Measurements from ENCODE around the gene POLR2I.

Gene POLR2I

GRCh38 chr19:36090910-36091695, 23.6 kb downstream of the POLR2I start:
- Histone ChIP-seq H3K27ac (ENCODE audit: low read depth, low read length) (no peak overlapping the region), H3K9me3 (ENCODE audit: control insufficient read depth in 5 of 5, low read length in 5 of 5) (no peaks in the 10 kb centered on the region), H3K4me1 (ENCODE audit: control insufficient read depth in 5 of 5, insufficient read depth in 5 of 5, low read length in 5 of 5) (no peaks in the 10 kb centered on the region), H3K9ac (ENCODE audit: low read length in 5 of 5) (no peak overlapping the region), H3K36me3 (ENCODE audit: control insufficient read depth in 5 of 5, insufficient read depth in 5 of 5, low read length in 5 of 5) (no peaks in the 10 kb centered on the region), H3K4me3 (ENCODE audit: low read depth in 1 of 5, low read length in 5 of 5) (no peak overlapping the region), H3K27me3 (ENCODE audit: control insufficient read depth in 5 of 5, insufficient read depth in 4 of 5, low read length in 5 of 5) (no peaks in the 10 kb centered on the region)

DNA sequence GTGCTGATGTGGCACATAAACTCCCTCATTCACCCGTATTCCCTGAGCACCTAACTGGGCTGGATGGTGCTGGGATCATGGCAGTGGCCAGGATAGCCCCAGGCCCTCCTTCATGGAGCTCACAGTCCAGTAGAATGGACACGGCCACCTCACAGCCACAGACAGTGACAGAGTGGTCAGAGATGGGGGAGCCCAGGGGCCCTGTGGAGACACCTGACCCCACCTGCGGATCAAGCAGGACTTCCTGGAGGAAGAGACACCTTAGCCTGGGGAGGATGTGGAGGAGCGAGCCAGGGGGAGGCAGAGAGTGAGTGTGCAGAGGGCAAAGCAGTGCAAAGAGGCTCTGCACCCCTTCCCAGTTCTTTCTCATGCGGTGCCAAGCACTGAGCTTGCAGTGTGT, 24.8 kb downstream of the POLR2I start:
- H3K27me3 ChIP-seq (ENCODE audit: control insufficient read depth in 5 of 5, insufficient read depth in 4 of 5, low read length in 5 of 5), result no peaks in the 10 kb centered on the region
- H3K4me3 ChIP-seq (ENCODE audit: low read depth in 1 of 5, low read length in 5 of 5), result no peak overlapping the region
- H3K9me3 ChIP-seq (ENCODE audit: control insufficient read depth in 5 of 5, low read length in 5 of 5), result no peaks in the 10 kb centered on the region
- H3K36me3 ChIP-seq (ENCODE audit: control insufficient read depth in 5 of 5, insufficient read depth in 5 of 5, low read length in 5 of 5), result no peaks in the 10 kb centered on the region
- no peak overlapping the region for H3K9ac ChIP-seq (ENCODE audit: low read length in 5 of 5)
- no peak overlapping the region for H3K27ac ChIP-seq (ENCODE audit: low read depth, low read length)
- H3K4me1 ChIP-seq (ENCODE audit: control insufficient read depth in 5 of 5, insufficient read depth in 5 of 5, low read length in 5 of 5), result no peaks in the 10 kb centered on the region

- Histone ChIP-seq H3K9ac (ENCODE audit: low read length in 5 of 5) (no peak overlapping the region), H3K4me1 (ENCODE audit: control insufficient read depth in 5 of 5, insufficient read depth in 5 of 5, low read length in 5 of 5) (no peaks in the 10 kb centered on the region), H3K27me3 (ENCODE audit: control insufficient read depth in 5 of 5, insufficient read depth in 4 of 5, low read length in 5 of 5) (no peaks in the 10 kb centered on the region), H3K9me3 (ENCODE audit: control insufficient read depth in 5 of 5, low read length in 5 of 5) (no peaks in the 10 kb centered on the region), H3K27ac (ENCODE audit: low read depth, low read length) (no peak overlapping the region), H3K4me3 (ENCODE audit: low read depth in 1 of 5, low read length in 5 of 5) (no peak overlapping the region), H3K36me3 (ENCODE audit: control insufficient read depth in 5 of 5, insufficient read depth in 5 of 5, low read length in 5 of 5) (no peaks in the 10 kb centered on the region)
These were observed 28.3 kb downstream of the POLR2I start for GRCh38 chr19:36086326-36086725.

DNA sequence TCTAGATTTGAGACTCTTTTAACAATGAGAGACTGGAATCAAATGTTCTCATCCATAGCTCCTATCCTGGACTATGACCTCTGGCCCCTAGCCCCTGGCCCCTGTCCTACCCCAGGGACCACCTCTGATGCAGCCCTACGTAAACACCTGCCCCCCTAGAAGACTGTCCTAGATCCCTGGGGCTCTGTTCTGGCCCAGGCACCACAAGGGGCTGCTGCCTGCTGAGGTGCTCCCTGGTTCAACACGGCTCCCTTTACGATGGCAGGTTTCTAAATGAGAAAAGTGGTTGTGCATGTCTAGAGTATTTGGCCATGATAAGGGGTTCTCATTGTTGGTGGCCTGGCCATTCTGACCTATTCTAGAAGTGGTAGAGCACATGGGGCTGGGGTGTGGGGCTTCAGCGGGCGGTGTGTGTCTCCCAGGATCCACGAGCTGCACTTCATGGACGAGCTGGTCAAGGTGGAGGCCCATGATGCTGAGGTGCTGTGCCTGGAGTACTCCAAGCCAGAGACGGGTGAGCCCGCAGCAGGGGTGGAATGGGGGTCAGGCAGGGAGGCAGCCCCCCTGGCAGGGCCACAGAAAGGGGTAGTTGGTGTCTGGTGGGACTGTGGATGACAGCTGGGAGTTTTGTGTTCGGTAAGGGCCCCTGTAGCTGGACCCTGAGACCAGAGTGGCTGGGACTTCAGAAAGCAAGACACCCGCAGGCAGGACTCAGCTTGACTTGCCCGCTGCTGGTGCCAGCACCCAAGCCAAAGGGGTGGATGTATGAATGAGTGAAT, 30.3 kb downstream of the POLR2I start:
- H3K27me3 ChIP-seq (ENCODE audit: control insufficient read depth in 5 of 5, insufficient read depth in 4 of 5, low read length in 5 of 5), result no peaks in the 10 kb centered on the region
- H3K36me3 ChIP-seq (ENCODE audit: control insufficient read depth in 5 of 5, insufficient read depth in 5 of 5, low read length in 5 of 5), result no peaks in the 10 kb centered on the region
- no peak overlapping the region for H3K9ac ChIP-seq (ENCODE audit: low read length in 5 of 5)
- no peak overlapping the region for H3K27ac ChIP-seq (ENCODE audit: low read depth, low read length)
- H3K9me3 ChIP-seq (ENCODE audit: control insufficient read depth in 5 of 5, low read length in 5 of 5), result no peaks in the 10 kb centered on the region
- no peak overlapping the region for H3K4me3 ChIP-seq (ENCODE audit: low read depth in 1 of 5, low read length in 5 of 5)
- no peaks in the 10 kb centered on the region for H3K4me1 ChIP-seq (ENCODE audit: control insufficient read depth in 5 of 5, insufficient read depth in 5 of 5, low read length in 5 of 5)

DNA sequence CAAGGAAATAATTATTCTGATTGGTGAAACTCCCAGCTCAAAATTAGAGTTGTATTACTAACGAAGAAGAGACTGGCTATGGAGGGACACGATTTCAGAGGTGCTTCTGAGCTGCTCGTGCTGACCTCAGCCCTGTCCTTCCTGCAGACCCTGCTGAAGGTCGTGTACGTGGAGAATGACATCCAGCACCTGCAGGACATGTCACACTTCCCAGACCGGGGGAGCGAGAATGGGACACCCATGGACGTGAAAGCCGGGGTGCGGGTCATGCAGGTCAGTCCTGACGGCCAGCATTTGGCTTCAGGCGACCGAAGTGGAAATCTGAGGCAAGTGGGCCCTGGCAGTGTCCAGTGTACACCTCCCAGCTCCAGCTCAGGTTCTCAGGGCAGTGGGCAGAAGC, 31.8 kb downstream of the POLR2I start:
- H3K9ac ChIP-seq (ENCODE audit: low read length in 5 of 5), result no peak overlapping the region
- H3K36me3 ChIP-seq (ENCODE audit: control insufficient read depth in 5 of 5, insufficient read depth in 5 of 5, low read length in 5 of 5), result no peaks in the 10 kb centered on the region
- H3K9me3 ChIP-seq (ENCODE audit: control insufficient read depth in 5 of 5, low read length in 5 of 5), result no peaks in the 10 kb centered on the region
- H3K4me3 ChIP-seq (ENCODE audit: low read depth in 1 of 5, low read length in 5 of 5), result no peak overlapping the region
- H3K4me1 ChIP-seq (ENCODE audit: control insufficient read depth in 5 of 5, insufficient read depth in 5 of 5, low read length in 5 of 5), result no peaks in the 10 kb centered on the region
- H3K27me3 ChIP-seq (ENCODE audit: control insufficient read depth in 5 of 5, insufficient read depth in 4 of 5, low read length in 5 of 5), result no peaks in the 10 kb centered on the region
- H3K27ac ChIP-seq (ENCODE audit: low read depth, low read length), result no peak overlapping the region

GRCh38 chr19:36081894-36082293, 32.8 kb downstream of the POLR2I start:
- no peak overlapping the region for H3K27ac ChIP-seq (ENCODE audit: low read depth, low read length)
- H3K4me3 ChIP-seq (ENCODE audit: low read depth in 1 of 5, low read length in 5 of 5), result no peak overlapping the region

GRCh38 chr19:36081385-36081784, 33.3 kb downstream of the POLR2I start:
- H3K9ac ChIP-seq (ENCODE audit: low read length in 5 of 5), result no peak overlapping the region
- no peak overlapping the region for H3K27ac ChIP-seq (ENCODE audit: low read depth, low read length)
- H3K9me3 ChIP-seq (ENCODE audit: control insufficient read depth in 5 of 5, low read length in 5 of 5), result no peaks in the 10 kb centered on the region
- no peaks in the 10 kb centered on the region for H3K36me3 ChIP-seq (ENCODE audit: control insufficient read depth in 5 of 5, insufficient read depth in 5 of 5, low read length in 5 of 5)
- no peaks in the 10 kb centered on the region for H3K27me3 ChIP-seq (ENCODE audit: control insufficient read depth in 5 of 5, insufficient read depth in 4 of 5, low read length in 5 of 5)
- H3K4me1 ChIP-seq (ENCODE audit: control insufficient read depth in 5 of 5, insufficient read depth in 5 of 5, low read length in 5 of 5), result no peaks in the 10 kb centered on the region
- H3K4me3 ChIP-seq (ENCODE audit: low read depth in 1 of 5, low read length in 5 of 5), result no peak overlapping the region

More at GRCh38 chr19:36081894-36082293, 32.8 kb downstream of the POLR2I start:
- no peaks in the 10 kb centered on the region for H3K9me3 ChIP-seq (ENCODE audit: control insufficient read depth in 5 of 5, low read length in 5 of 5)
- H3K4me1 ChIP-seq (ENCODE audit: control insufficient read depth in 5 of 5, insufficient read depth in 5 of 5, low read length in 5 of 5), result no peaks in the 10 kb centered on the region
- H3K27me3 ChIP-seq (ENCODE audit: control insufficient read depth in 5 of 5, insufficient read depth in 4 of 5, low read length in 5 of 5), result no peaks in the 10 kb centered on the region
- H3K36me3 ChIP-seq (ENCODE audit: control insufficient read depth in 5 of 5, insufficient read depth in 5 of 5, low read length in 5 of 5), result no peaks in the 10 kb centered on the region
- H3K9ac ChIP-seq (ENCODE audit: low read length in 5 of 5), result no peak overlapping the region

DNA sequence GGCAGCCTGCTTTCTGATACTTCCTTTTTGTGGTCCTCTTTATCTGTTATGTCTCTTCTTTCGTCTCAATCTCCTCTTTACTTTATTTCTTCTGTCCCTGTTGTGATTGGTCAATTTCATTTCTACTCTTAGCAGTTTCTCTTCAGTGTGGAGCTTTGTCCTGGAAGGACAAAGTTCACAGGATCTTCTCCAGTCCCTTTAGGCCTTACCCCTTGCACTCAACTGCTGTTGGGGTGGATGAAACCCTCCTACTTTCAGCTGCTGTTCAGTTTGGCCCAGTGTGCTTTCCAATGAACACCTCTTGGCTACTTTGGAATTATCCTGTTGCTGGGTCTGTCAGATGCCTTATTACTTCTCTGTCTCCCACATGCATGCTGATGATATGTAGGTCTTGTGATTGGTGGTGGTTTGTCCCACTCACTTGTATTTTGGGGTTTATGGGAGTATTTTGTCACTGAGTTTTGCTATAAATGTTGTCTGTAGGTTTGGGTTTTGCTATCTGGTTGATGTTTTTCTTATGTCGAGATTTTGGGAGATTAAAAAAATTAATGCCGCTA, 35.2 kb downstream of the POLR2I start:
- no peak overlapping the region for H3K27ac ChIP-seq (ENCODE audit: low read depth, low read length)
- no peaks in the 10 kb centered on the region for H3K9me3 ChIP-seq (ENCODE audit: control insufficient read depth in 5 of 5, low read length in 5 of 5)
- no peaks in the 10 kb centered on the region for H3K36me3 ChIP-seq (ENCODE audit: control insufficient read depth in 5 of 5, insufficient read depth in 5 of 5, low read length in 5 of 5)
- H3K4me3 ChIP-seq (ENCODE audit: low read depth in 1 of 5, low read length in 5 of 5), result no peak overlapping the region
- no peaks in the 10 kb centered on the region for H3K4me1 ChIP-seq (ENCODE audit: control insufficient read depth in 5 of 5, insufficient read depth in 5 of 5, low read length in 5 of 5)
- H3K27me3 ChIP-seq (ENCODE audit: control insufficient read depth in 5 of 5, insufficient read depth in 4 of 5, low read length in 5 of 5), result no peaks in the 10 kb centered on the region
- H3K9ac ChIP-seq (ENCODE audit: low read length in 5 of 5), result no peak overlapping the region

GRCh38 chr19:36073121-36073876, 41.4 kb downstream of the POLR2I start:
- H3K36me3 ChIP-seq (ENCODE audit: control insufficient read depth in 5 of 5, insufficient read depth in 5 of 5, low read length in 5 of 5), result no peaks in the 10 kb centered on the region
- no peaks in the 10 kb centered on the region for H3K27me3 ChIP-seq (ENCODE audit: control insufficient read depth in 5 of 5, insufficient read depth in 4 of 5, low read length in 5 of 5)
- H3K9ac ChIP-seq (ENCODE audit: low read length in 5 of 5), result no peak overlapping the region
- no peak overlapping the region for H3K4me3 ChIP-seq (ENCODE audit: low read depth in 1 of 5, low read length in 5 of 5)
- H3K9me3 ChIP-seq (ENCODE audit: control insufficient read depth in 5 of 5, low read length in 5 of 5), result no peaks in the 10 kb centered on the region
- no peak overlapping the region for H3K27ac ChIP-seq (ENCODE audit: low read depth, low read length)
- H3K4me1 ChIP-seq (ENCODE audit: control insufficient read depth in 5 of 5, insufficient read depth in 5 of 5, low read length in 5 of 5), result peaks cover 0 to 4% (median 0%) of the 10 kb centered on the region in 5 donors

Measured in subcutaneous abdominal adipose tissue (tissue), 5 donors.